HEK293 (cell line): Measurements from ENCODE around the gene CELF1.
A peak's percentile ranks its signal among the peaks of the same experiment; 100 is the strongest.
"Not testable (repeated sequence)": the region's sequence is repeated elsewhere in the genome, so short reads cannot be mapped to it uniquely, and the experiment has no call there.

Experiments used
- CTCF ChIA-PET: fragments of 350-600 bp; formaldehyde crosslinking; extraction: SDS; loops from one replicate; lab custom pipeline; 2021; ENCODE audit warnings: antibody characterized with exemption; lab: Yijun Ruan, JAX
- POLR2A ChIA-PET: fragments of 300-600 bp; formaldehyde crosslinking; extraction: SDS; loops from one replicate; lab custom pipeline; 2020; ENCODE audit warnings: antibody characterized with exemption, inconsistent platforms; lab: Yijun Ruan, JAX
- H3K27ac ChIP-seq: fragments of 200-500 bp; sonication (Bioruptor generic); 2 replicates; pipeline ENCODE4 v1.5.1; 2014; ENCODE audit warnings: low read depth, low read length, control low read depth, inconsistent platforms; ENCODE audit errors: extremely low read depth
- H3K36me3 ChIP-seq, 2 experiments: fragments of 200-500 bp in 1 of 2; sonication (Bioruptor generic) in 1 of 2; 1 replicate in 1 of 2; 2 replicates in 1 of 2; pipeline ENCODE4 v1.5.1; 2014 to 2017; ENCODE audit warnings: inconsistent platforms in 2 of 2, low read length in 2 of 2; ENCODE audit not compliant: control insufficient read depth in 2 of 2, insufficient read depth in 1 of 2
- H3K4me1 ChIP-seq: fragments of 200-500 bp; sonication (Bioruptor generic); 2 replicates; pipeline ENCODE4 v1.5.1; 2014; ENCODE audit warnings: mild to moderate bottlenecking, low read length, inconsistent platforms; ENCODE audit not compliant: control insufficient read depth, insufficient read depth
- H3K4me3 ChIP-seq: 2 replicates; pipeline ENCODE4 v1.5.1; 2011; ENCODE audit warnings: low read depth, mild to moderate bottlenecking, control low read depth, low read length, moderate library complexity
- H3K9me3 ChIP-seq: fragments of 200-500 bp; sonication (Bioruptor generic); 2 replicates; pipeline ENCODE4 v1.5.1; 2014; ENCODE audit warnings: low read depth, low read length, inconsistent platforms; ENCODE audit not compliant: control insufficient read depth, insufficient read depth
- EGR2 ChIP-seq: fragments of 450-650 bp; formaldehyde crosslinking; IDR thresholded peaks from 2 replicates; pipeline ENCODE4 v1.5.1; 2016; ENCODE audit warnings: low read depth, missing biosample characterization, missing genetic modification characterization
- KLF1 ChIP-seq: fragments of 450-650 bp; formaldehyde crosslinking; IDR thresholded peaks from 2 replicates; pipeline ENCODE4 v1.5.1; 2016; ENCODE audit warnings: missing biosample characterization, missing genetic modification characterization
- KLF9 ChIP-seq: fragments of 450-650 bp; formaldehyde crosslinking; IDR thresholded peaks from 2 replicates; pipeline ENCODE4 v1.5.1; 2016; ENCODE audit warnings: missing biosample characterization, missing genetic modification characterization, low read depth
- PRDM10 ChIP-seq: fragments of 450-650 bp; formaldehyde crosslinking; IDR thresholded peaks from 2 replicates; pipeline ENCODE4 v1.5.1; 2016; ENCODE audit warnings: missing biosample characterization, missing genetic modification characterization
- WT1 ChIP-seq: fragments of 450-650 bp; formaldehyde crosslinking; IDR thresholded peaks from 2 replicates; pipeline ENCODE4 v1.5.1; 2016; ENCODE audit warnings: missing biosample characterization, missing genetic modification characterization
- ZBTB17 ChIP-seq: fragments of 450-650 bp; formaldehyde crosslinking; IDR thresholded peaks from 2 replicates; pipeline ENCODE4 v1.5.1; 2016; ENCODE audit warnings: missing biosample characterization, missing genetic modification characterization
- ZBTB48 ChIP-seq: fragments of 450-650 bp; formaldehyde crosslinking; IDR thresholded peaks from 2 replicates; pipeline ENCODE4 v1.5.1; 2016; ENCODE audit warnings: missing biosample characterization, missing genetic modification characterization
- ZBTB7A ChIP-seq: fragments of 450-650 bp; formaldehyde crosslinking; IDR thresholded peaks from 2 replicates; pipeline ENCODE4 v1.5.1; 2016; ENCODE audit warnings: low read depth, missing biosample characterization, missing genetic modification characterization
- ZBTB8A ChIP-seq: fragments of 450-650 bp; formaldehyde crosslinking; IDR thresholded peaks from 2 replicates; pipeline ENCODE4 v1.5.1; 2016; ENCODE audit warnings: missing biosample characterization, missing genetic modification characterization
- ZFP69B ChIP-seq: fragments of 450-650 bp; formaldehyde crosslinking; IDR thresholded peaks from 2 replicates; pipeline ENCODE4 v1.5.1; 2016; ENCODE audit warnings: missing biosample characterization, missing genetic modification characterization
- ZNF121 ChIP-seq: fragments of 450-650 bp; formaldehyde crosslinking; IDR thresholded peaks from 2 replicates; pipeline ENCODE4 v1.5.1; 2016; ENCODE audit warnings: missing biosample characterization, missing genetic modification characterization
- ZNF16 ChIP-seq: fragments of 450-650 bp; formaldehyde crosslinking; IDR thresholded peaks from 2 replicates; pipeline ENCODE4 v1.5.1; 2016; ENCODE audit warnings: low read depth, missing biosample characterization, missing genetic modification characterization
- ZNF274 ChIP-seq, 2 experiments: fragments of 200-500 bp in 1 of 2; fragments of 450-650 bp in 1 of 2; sonication (Bioruptor generic) in 1 of 2; formaldehyde crosslinking in 1 of 2; IDR thresholded peaks; 2 replicates each; pipeline versions ENCODE4 v1.5.1 to v1.6.1; 2014 to 2016; ENCODE audit warnings: borderline replicate concordance in 1 of 2, inconsistent platforms in 1 of 2, low read length in 1 of 2, missing biosample characterization in 1 of 2, missing genetic modification characterization in 1 of 2
- ZNF341 ChIP-seq: fragments of 450-650 bp; formaldehyde crosslinking; IDR thresholded peaks from 2 replicates; pipeline ENCODE4; 2016; ENCODE audit warnings: low read depth, missing biosample characterization, missing genetic modification characterization
- ZNF394 ChIP-seq: fragments of 450-650 bp; formaldehyde crosslinking; IDR thresholded peaks from 2 replicates; pipeline ENCODE4 v1.5.1; 2016; ENCODE audit warnings: missing biosample characterization, missing genetic modification characterization, mild to moderate bottlenecking, moderate library complexity, borderline replicate concordance
- ZNF416 ChIP-seq: fragments of 450-650 bp; formaldehyde crosslinking; IDR thresholded peaks from 2 replicates; pipeline ENCODE4 v1.5.1; 2016; ENCODE audit warnings: missing biosample characterization, missing genetic modification characterization
- ZNF48 ChIP-seq: fragments of 450-650 bp; formaldehyde crosslinking; IDR thresholded peaks from 2 replicates; pipeline ENCODE4 v1.5.1; 2016; ENCODE audit warnings: missing biosample characterization, missing genetic modification characterization
- ZNF544 ChIP-seq: fragments of 450-650 bp; formaldehyde crosslinking; IDR thresholded peaks from 2 replicates; pipeline ENCODE4 v1.5.0; 2017; ENCODE audit warnings: missing biosample characterization, missing genetic modification characterization
- ZNF571 ChIP-seq: fragments of 450-650 bp; formaldehyde crosslinking; IDR thresholded peaks from 2 replicates; pipeline ENCODE4 v1.5.0; 2017; ENCODE audit warnings: missing biosample characterization, missing genetic modification characterization
- ZNF621 ChIP-seq: fragments of 450-650 bp; formaldehyde crosslinking; IDR thresholded peaks from 2 replicates; pipeline ENCODE4 v1.5.1; 2017; ENCODE audit warnings: missing biosample characterization, missing genetic modification characterization
- ZNF658 ChIP-seq: fragments of 450-650 bp; formaldehyde crosslinking; IDR thresholded peaks from 2 replicates; pipeline ENCODE4; 2016; ENCODE audit warnings: missing biosample characterization, missing genetic modification characterization
- ZNF677 ChIP-seq: fragments of 450-650 bp; IDR thresholded peaks from 2 replicates; pipeline ENCODE4 v1.5.0; 2018; ENCODE audit warnings: missing biosample characterization, mild to moderate bottlenecking, missing genetic modification characterization, moderate library complexity
- ZNF843 ChIP-seq: fragments of 450-650 bp; formaldehyde crosslinking; IDR thresholded peaks from 2 replicates; pipeline ENCODE4 v1.5.1; 2016; ENCODE audit warnings: missing biosample characterization, missing genetic modification characterization
- ZXDB ChIP-seq: fragments of 450-650 bp; formaldehyde crosslinking; IDR thresholded peaks from 2 replicates; pipeline ENCODE4 v1.5.1; 2016; ENCODE audit warnings: missing biosample characterization, missing genetic modification characterization

CELF1 gene

GRCh38 chr11:47557004-47557403 is 4.1 kb upstream of the CELF1 start:
- ChIA-PET POLR2A (interaction anchor here (0.6 kb wide), 1 partner anchor 13 kb away, joined by 7 read pairs; no protein-coding TSS in a partner anchor), CTCF (interaction anchor here (0.6 kb wide), 1 partner anchor 12 kb away, joined by 4 read pairs; no protein-coding TSS in a partner anchor)
- H3K27ac ChIP-seq, H3K36me3 ChIP-seq, H3K4me3 ChIP-seq, H3K9me3 ChIP-seq, H3K4me1 ChIP-seq: not testable (repeated sequence)
- peak; percentile 66 for TF ChIP-seq KLF1 (tag by site-specific recombination)

- Histone ChIP-seq H3K36me3 (peaks cover 0 to 18% of the 10 kb centered on the region in 2 experiments; a peak in 2 of 3 replicates), H3K4me1 (no peaks in the 10 kb centered on the region), H3K4me3 (peak overlapping the region; percentile 99), H3K9me3 (no peaks in the 10 kb centered on the region), H3K27ac (no peak overlapping the region; the same call in 1 of the 2 replicates)
- ChIA-PET POLR2A (interaction anchor here (0.6 to 2.1 kb wide), 5 partner anchors 11 to 24 kb away, joined by 3 to 14 read pairs (median 3); partner anchors contain the start of gene PTPMT1), CTCF (interaction anchor here (0.5 to 2.0 kb wide), 18 partner anchors 9 to 743 kb away, joined by 3 to 16 read pairs (median 4); partner anchors contain the start of genes KBTBD4, NDUFS3 and PTPMT1)
- TF ChIP-seq ZNF341: peak; percentile 47; the same call in 1 of the 2 replicates
- no peak for TF ChIP-seq ZNF544 (tag by site-specific recombination)
- TF ChIP-seq ZBTB8A (tag by site-specific recombination): peak; percentile 39; the same call in 1 of the 2 replicates
- TF ChIP-seq WT1: no peak
- TF ChIP-seq PRDM10 (tag by site-specific recombination): peak; percentile 65
- no peak for TF ChIP-seq ZNF571 (tag by site-specific recombination)
- TF ChIP-seq ZNF416 (tag by site-specific recombination): no peak
- TF ChIP-seq ZBTB17 (tag by site-specific recombination): peak; percentile 29; the same call in 1 of the 2 replicates
- no peak for TF ChIP-seq ZFP69B (tag by site-specific recombination)
- no peak for TF ChIP-seq ZNF843 (tag by site-specific recombination)
- TF ChIP-seq ZNF48 (tag by site-specific recombination): no peak
- peak; percentile 72; the same call in 1 of the 2 replicates for TF ChIP-seq KLF9 (tag by site-specific recombination)
- no peak for TF ChIP-seq ZNF677 (tag by site-specific recombination)
- no peak for TF ChIP-seq ZBTB7A (tag by site-specific recombination)
- TF ChIP-seq ZNF658 (tag by site-specific recombination): no peak
- TF ChIP-seq ZNF621 (tag by site-specific recombination): no peak
- no peak for TF ChIP-seq ZNF274 (IDR thresholded peaks at IDR 0.05; ENCODE audit: low read length)
- TF ChIP-seq ZNF274 (tag by site-specific recombination; IDR thresholded peaks at IDR 0.05; ENCODE audit: borderline replicate concordance): no peak
- TF ChIP-seq ZBTB48 (tag by site-specific recombination): peak; percentile 96; the same call in 1 of the 2 replicates
- TF ChIP-seq ZNF16 (tag by site-specific recombination): no peak
- TF ChIP-seq ZNF121 (tag by site-specific recombination): no peak
- no peak for TF ChIP-seq ZNF394 (tag by site-specific recombination)
- TF ChIP-seq EGR2 (tag by site-specific recombination): no peak
- peak; percentile 79; the same call in 1 of the 2 replicates for TF ChIP-seq ZXDB
Measured at GRCh38 chr11:47553406-47553743, 443 bp upstream of the CELF1 start.
